WTC11 (cell line): ENCODE results near the gene FERMT2.

ENCODE experiments used
- ZBTB21 ChIP-seq: sonication (generic); formaldehyde crosslinking; IDR thresholded peaks from 2 replicates; pipeline ENCODE4 v1.8.1; 2023; ENCODE audit warnings: mild to moderate bottlenecking, missing genetic modification reagents, borderline replicate concordance
- TF ChIP-seq, protein P1 (sequence below): sonication (generic); formaldehyde crosslinking; IDR thresholded peaks from 2 replicates; pipeline ENCODE4 v1.8.1; 2023; ENCODE audit warnings: mild to moderate bottlenecking, missing genetic modification reagents, moderate library complexity
- TF ChIP-seq, protein P2 (sequence below): fragments of 200-600 bp; IDR thresholded peaks from 2 replicates; pipeline ENCODE4 v1.8.0; 2022; ENCODE audit warnings: antibody characterized with exemption
- TF ChIP-seq, protein P3 (sequence below): sonication (generic); formaldehyde crosslinking; IDR thresholded peaks from 2 replicates; pipeline ENCODE4 v1.8.1; 2023; ENCODE audit warnings: mild to moderate bottlenecking, missing genetic modification reagents, borderline replicate concordance
- TF ChIP-seq, protein P4 (sequence below): sonication (generic); formaldehyde crosslinking; IDR thresholded peaks from 2 replicates; pipeline ENCODE4 v1.8.1; 2022; ENCODE audit warnings: low read depth, missing genetic modification reagents, borderline replicate concordance
- TF ChIP-seq, protein P5 (sequence below): sonication (generic); formaldehyde crosslinking; IDR thresholded peaks from 2 replicates; pipeline ENCODE4 v1.8.1; 2022; ENCODE audit warnings: low read depth, mild to moderate bottlenecking, moderate library complexity, missing genetic modification reagents, borderline replicate concordance

DNA sequence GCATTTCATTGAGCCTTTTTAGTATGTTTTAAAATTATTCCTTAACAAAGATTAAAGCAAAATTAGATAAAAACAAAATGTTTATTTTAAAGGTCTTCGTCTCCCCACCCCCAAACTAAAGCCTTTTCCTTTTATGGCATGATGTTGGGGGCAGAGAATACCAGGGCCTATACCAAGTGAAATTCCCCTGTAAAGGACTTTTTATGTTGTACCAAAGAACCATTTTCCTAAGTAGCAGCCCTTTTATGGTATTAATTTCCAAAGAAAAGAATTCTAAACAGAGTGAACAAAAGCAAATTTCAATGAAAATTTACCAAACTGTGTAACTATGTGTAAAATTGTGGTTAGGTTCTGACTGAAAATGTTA lies 87.5 kb downstream of the FERMT2 start:
- TF ChIP-seq, protein P1, sequence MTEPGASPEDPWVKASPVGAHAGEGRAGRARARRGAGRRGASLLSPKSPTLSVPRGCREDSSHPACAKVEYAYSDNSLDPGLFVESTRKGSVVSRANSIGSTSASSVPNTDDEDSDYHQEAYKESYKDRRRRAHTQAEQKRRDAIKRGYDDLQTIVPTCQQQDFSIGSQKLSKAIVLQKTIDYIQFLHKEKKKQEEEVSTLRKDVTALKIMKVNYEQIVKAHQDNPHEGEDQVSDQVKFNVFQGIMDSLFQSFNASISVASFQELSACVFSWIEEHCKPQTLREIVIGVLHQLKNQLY: no peak
- TF ChIP-seq, protein P2, sequence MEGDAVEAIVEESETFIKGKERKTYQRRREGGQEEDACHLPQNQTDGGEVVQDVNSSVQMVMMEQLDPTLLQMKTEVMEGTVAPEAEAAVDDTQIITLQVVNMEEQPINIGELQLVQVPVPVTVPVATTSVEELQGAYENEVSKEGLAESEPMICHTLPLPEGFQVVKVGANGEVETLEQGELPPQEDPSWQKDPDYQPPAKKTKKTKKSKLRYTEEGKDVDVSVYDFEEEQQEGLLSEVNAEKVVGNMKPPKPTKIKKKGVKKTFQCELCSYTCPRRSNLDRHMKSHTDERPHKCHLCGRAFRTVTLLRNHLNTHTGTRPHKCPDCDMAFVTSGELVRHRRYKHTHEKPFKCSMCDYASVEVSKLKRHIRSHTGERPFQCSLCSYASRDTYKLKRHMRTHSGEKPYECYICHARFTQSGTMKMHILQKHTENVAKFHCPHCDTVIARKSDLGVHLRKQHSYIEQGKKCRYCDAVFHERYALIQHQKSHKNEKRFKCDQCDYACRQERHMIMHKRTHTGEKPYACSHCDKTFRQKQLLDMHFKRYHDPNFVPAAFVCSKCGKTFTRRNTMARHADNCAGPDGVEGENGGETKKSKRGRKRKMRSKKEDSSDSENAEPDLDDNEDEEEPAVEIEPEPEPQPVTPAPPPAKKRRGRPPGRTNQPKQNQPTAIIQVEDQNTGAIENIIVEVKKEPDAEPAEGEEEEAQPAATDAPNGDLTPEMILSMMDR: no peak
- TF ChIP-seq, protein P3, sequence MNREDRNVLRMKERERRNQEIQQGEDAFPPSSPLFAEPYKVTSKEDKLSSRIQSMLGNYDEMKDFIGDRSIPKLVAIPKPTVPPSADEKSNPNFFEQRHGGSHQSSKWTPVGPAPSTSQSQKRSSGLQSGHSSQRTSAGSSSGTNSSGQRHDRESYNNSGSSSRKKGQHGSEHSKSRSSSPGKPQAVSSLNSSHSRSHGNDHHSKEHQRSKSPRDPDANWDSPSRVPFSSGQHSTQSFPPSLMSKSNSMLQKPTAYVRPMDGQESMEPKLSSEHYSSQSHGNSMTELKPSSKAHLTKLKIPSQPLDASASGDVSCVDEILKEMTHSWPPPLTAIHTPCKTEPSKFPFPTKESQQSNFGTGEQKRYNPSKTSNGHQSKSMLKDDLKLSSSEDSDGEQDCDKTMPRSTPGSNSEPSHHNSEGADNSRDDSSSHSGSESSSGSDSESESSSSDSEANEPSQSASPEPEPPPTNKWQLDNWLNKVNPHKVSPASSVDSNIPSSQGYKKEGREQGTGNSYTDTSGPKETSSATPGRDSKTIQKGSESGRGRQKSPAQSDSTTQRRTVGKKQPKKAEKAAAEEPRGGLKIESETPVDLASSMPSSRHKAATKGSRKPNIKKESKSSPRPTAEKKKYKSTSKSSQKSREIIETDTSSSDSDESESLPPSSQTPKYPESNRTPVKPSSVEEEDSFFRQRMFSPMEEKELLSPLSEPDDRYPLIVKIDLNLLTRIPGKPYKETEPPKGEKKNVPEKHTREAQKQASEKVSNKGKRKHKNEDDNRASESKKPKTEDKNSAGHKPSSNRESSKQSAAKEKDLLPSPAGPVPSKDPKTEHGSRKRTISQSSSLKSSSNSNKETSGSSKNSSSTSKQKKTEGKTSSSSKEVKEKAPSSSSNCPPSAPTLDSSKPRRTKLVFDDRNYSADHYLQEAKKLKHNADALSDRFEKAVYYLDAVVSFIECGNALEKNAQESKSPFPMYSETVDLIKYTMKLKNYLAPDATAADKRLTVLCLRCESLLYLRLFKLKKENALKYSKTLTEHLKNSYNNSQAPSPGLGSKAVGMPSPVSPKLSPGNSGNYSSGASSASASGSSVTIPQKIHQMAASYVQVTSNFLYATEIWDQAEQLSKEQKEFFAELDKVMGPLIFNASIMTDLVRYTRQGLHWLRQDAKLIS (CRISPR knock-in tag): no peak
- TF ChIP-seq, protein P4, sequence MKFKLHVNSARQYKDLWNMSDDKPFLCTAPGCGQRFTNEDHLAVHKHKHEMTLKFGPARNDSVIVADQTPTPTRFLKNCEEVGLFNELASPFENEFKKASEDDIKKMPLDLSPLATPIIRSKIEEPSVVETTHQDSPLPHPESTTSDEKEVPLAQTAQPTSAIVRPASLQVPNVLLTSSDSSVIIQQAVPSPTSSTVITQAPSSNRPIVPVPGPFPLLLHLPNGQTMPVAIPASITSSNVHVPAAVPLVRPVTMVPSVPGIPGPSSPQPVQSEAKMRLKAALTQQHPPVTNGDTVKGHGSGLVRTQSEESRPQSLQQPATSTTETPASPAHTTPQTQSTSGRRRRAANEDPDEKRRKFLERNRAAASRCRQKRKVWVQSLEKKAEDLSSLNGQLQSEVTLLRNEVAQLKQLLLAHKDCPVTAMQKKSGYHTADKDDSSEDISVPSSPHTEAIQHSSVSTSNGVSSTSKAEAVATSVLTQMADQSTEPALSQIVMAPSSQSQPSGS (CRISPR knock-in tag): no peak
- TF ChIP-seq, protein P5, sequence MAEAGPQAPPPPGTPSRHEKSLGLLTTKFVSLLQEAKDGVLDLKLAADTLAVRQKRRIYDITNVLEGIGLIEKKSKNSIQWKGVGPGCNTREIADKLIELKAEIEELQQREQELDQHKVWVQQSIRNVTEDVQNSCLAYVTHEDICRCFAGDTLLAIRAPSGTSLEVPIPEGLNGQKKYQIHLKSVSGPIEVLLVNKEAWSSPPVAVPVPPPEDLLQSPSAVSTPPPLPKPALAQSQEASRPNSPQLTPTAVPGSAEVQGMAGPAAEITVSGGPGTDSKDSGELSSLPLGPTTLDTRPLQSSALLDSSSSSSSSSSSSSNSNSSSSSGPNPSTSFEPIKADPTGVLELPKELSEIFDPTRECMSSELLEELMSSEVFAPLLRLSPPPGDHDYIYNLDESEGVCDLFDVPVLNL (CRISPR knock-in tag): no peak
- no peak for TF ChIP-seq ZBTB21 (CRISPR knock-in tag)
